ENCODE data around the gene SNRK.

DNA sequence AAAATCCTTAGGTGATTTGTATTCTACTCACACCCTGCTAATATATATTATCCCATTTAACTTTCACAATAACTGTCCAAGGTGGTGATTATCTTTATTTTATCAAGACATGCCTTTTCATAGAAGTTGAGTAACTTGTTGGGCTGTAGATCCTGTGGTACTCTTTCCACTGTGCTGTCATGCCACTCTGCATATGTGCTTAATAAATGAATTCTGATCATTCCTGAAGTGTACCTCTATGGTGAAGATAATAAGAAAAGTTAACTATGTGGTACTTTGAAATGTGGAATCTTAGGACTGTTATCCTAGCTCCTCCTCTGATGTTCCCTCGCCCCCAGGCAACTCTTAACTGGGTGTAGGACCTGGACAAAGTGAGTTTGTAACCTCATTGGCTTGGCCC lies 5.2 kb downstream of the SNRK start:
- TF ChIP-seq SMAD3 (CRISPR knock-in tag; conservative IDR thresholded peaks at IDR 0.05) (no peak), EZH2 (IDR thresholded peaks at IDR 0.05; ENCODE audit: borderline replicate concordance, low read depth, low read length) (no peak), MAZ (CRISPR knock-in tag; conservative IDR thresholded peaks at IDR 0.05 in 1 of 2, IDR thresholded peaks at IDR 0.05 in 1 of 2) (no peak), FUS (optimal IDR thresholded peaks at IDR 0.05; ENCODE audit: low read depth, low read length) (no peak), PCBP2 (IDR thresholded peaks at IDR 0.05; ENCODE audit: low read depth, low read length, poor library complexity, severe bottlenecking) (no peak), ZC3H11A (IDR thresholded peaks at IDR 0.05; ENCODE audit: low read depth, low read length) (no peak), ZNF143 (CRISPR knock-in tag; IDR thresholded peaks at IDR 0.05) (no peak), NBN (IDR thresholded peaks at IDR 0.05; ENCODE audit: low read depth) (no peak), ESRRB (CRISPR knock-in tag; IDR thresholded peaks at IDR 0.05; ENCODE audit: borderline replicate concordance) (no peak), GTF2F1 (IDR thresholded peaks at IDR 0.05; ENCODE audit: low read depth, low read length) (no peak)
- TF ChIP-seq, protein P1, sequence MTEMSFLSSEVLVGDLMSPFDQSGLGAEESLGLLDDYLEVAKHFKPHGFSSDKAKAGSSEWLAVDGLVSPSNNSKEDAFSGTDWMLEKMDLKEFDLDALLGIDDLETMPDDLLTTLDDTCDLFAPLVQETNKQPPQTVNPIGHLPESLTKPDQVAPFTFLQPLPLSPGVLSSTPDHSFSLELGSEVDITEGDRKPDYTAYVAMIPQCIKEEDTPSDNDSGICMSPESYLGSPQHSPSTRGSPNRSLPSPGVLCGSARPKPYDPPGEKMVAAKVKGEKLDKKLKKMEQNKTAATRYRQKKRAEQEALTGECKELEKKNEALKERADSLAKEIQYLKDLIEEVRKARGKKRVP (CRISPR knock-in tag; IDR thresholded peaks at IDR 0.05) = no peak
- TF ChIP-seq, protein P2, sequence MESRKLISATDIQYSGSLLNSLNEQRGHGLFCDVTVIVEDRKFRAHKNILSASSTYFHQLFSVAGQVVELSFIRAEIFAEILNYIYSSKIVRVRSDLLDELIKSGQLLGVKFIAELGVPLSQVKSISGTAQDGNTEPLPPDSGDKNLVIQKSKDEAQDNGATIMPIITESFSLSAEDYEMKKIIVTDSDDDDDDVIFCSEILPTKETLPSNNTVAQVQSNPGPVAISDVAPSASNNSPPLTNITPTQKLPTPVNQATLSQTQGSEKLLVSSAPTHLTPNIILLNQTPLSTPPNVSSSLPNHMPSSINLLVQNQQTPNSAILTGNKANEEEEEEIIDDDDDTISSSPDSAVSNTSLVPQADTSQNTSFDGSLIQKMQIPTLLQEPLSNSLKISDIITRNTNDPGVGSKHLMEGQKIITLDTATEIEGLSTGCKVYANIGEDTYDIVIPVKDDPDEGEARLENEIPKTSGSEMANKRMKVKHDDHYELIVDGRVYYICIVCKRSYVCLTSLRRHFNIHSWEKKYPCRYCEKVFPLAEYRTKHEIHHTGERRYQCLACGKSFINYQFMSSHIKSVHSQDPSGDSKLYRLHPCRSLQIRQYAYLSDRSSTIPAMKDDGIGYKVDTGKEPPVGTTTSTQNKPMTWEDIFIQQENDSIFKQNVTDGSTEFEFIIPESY (CRISPR knock-in tag; IDR thresholded peaks at IDR 0.05) = no peak
- TF ChIP-seq, protein P3, sequence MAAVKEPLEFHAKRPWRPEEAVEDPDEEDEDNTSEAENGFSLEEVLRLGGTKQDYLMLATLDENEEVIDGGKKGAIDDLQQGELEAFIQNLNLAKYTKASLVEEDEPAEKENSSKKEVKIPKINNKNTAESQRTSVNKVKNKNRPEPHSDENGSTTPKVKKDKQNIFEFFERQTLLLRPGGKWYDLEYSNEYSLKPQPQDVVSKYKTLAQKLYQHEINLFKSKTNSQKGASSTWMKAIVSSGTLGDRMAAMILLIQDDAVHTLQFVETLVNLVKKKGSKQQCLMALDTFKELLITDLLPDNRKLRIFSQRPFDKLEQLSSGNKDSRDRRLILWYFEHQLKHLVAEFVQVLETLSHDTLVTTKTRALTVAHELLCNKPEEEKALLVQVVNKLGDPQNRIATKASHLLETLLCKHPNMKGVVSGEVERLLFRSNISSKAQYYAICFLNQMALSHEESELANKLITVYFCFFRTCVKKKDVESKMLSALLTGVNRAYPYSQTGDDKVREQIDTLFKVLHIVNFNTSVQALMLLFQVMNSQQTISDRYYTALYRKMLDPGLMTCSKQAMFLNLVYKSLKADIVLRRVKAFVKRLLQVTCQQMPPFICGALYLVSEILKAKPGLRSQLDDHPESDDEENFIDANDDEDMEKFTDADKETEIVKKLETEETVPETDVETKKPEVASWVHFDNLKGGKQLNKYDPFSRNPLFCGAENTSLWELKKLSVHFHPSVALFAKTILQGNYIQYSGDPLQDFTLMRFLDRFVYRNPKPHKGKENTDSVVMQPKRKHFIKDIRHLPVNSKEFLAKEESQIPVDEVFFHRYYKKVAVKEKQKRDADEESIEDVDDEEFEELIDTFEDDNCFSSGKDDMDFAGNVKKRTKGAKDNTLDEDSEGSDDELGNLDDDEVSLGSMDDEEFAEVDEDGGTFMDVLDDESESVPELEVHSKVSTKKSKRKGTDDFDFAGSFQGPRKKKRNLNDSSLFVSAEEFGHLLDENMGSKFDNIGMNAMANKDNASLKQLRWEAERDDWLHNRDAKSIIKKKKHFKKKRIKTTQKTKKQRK (IDR thresholded peaks at IDR 0.05; ENCODE audit: borderline replicate concordance, low read depth, low read length) = no peak

Data from K562 (cell line).